Activated T-cell treated with anti-CD3 and anti-CD28 coated beads, Interleukin-2, amount 50 U/mL, for 72 hours (primary cell): ENCODE data around the gene NKX6-1. TPM values are rescaled to one million over a fixed set of nuclear protein-coding genes. Genes with fewer than 3 reads are reported as not detected.

Experiments
- ATAC-seq, 2 donors: fragments of 150-1000 bp; cut with Tn5 transposase; replicated peaks in 1 of 2; 2 replicates each; pipeline ENCODE4 v1.10.0; 2021; ENCODE audit warnings: moderate library complexity in 2 of 2, mild to moderate bottlenecking in 1 of 2
- DNase-seq, 2 donors: peaks; one replicate each; pipeline ENCODE4 v3.0.0; 2021 to 2022; ENCODE audit warnings: mixed read lengths in 1 of 2
- H3K27ac Mint-ChIP-seq: one replicate; pipeline ENCODE4 v1.8.0; 2022; ENCODE audit warnings: mild to moderate bottlenecking, moderate library complexity, mixed read lengths
- H3K27me3 Mint-ChIP-seq: one replicate; pipeline ENCODE4 v1.8.0; 2022; ENCODE audit warnings: low read depth, mixed read lengths
- H3K36me3 Mint-ChIP-seq, 2 donors: one replicate each; pipeline ENCODE4 v1.8.0; 2022; ENCODE audit warnings: mixed read lengths in 2 of 2, mild to moderate bottlenecking in 1 of 2; ENCODE audit not compliant: insufficient read depth in 2 of 2
- H3K4me1 Mint-ChIP-seq: one replicate; pipeline ENCODE4 v1.8.0; 2022; ENCODE audit warnings: low read depth, mixed read lengths
- H3K4me3 Mint-ChIP-seq, 2 donors: one replicate each; pipeline ENCODE4 v1.8.0; 2022; ENCODE audit warnings: mild to moderate bottlenecking in 2 of 2, mixed read lengths in 2 of 2, moderate library complexity in 2 of 2
- H3K9me3 Mint-ChIP-seq, 2 donors: one replicate each; pipeline ENCODE4 v1.8.0; 2022; ENCODE audit warnings: mixed read lengths in 2 of 2
- total RNA-seq, 2 donors: library from RNA; stranded (reverse); gene quantifications; one replicate each; pipeline ENCODE4 v1.2.3, GENCODE V29; 2022

The NKX6-1 gene
- total RNA-seq = not detected

- H3K9me3 Mint-ChIP-seq = no peaks in the 10 kb centered on the region
- H3K27ac Mint-ChIP-seq = peak within 1 kb of the TSS; percentile 80
- DNase-seq (peak in 1 of 2 donors; percentile 34), ATAC-seq (peak; percentile 66 to 75)
- H3K4me3 Mint-ChIP-seq = peak within 1 kb of the TSS; percentile 85 to 92
- peaks cover 0 to 7% of the 10 kb centered on the region in 2 donors for H3K36me3 Mint-ChIP-seq
- peaks cover 30% of the 10 kb centered on the region for H3K4me1 Mint-ChIP-seq
- peaks cover 90% of the 10 kb centered on the region for H3K27me3 Mint-ChIP-seq
Observed at GRCh38 chr4:84498935-84499623, at the start of gene NKX6-1. Gene NKX6-1 (minus strand): TSS chr4:84499292. CDS start chr4:84498228, 1,064 bp downstream.

DNA sequence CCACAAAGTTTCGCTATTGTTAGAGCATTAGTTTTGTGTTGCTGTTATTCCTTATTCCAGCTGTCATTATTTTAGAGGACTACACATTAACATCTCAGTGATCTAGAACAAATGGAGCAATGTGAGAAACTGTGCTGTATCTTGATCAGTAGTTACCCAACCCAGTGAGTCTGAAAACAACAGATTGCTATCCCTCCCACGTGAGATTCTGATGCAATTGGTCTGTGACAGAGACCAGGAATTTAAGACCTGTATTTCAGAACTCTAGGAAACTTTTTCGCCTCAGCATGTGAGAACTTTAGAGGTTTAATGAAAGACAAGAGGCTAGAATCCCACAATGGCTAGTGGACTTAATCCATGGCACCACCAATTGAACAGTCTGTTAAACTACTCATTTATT is 48.1 kb upstream of the NKX6-1 start:
- H3K27me3 Mint-ChIP-seq = peaks cover 6% of the 10 kb centered on the region
- H3K36me3 Mint-ChIP-seq = no peaks in the 10 kb centered on the region
- no peak overlapping the region for H3K4me3 Mint-ChIP-seq
- H3K27ac Mint-ChIP-seq = no peak overlapping the region
- no peaks in the 10 kb centered on the region for H3K4me1 Mint-ChIP-seq
- ATAC-seq (no peak), DNase-seq (no peak)
- H3K9me3 Mint-ChIP-seq = no peaks in the 10 kb centered on the region

GRCh38 chr4:84545093-84545492 is 46.0 kb upstream of the NKX6-1 start:
- Mint-ChIP-seq H3K9me3 (no peaks in the 10 kb centered on the region), H3K27ac (no peak overlapping the region), H3K27me3 (peaks cover 6% of the 10 kb centered on the region), H3K4me1 (no peaks in the 10 kb centered on the region), H3K4me3 (no peak overlapping the region), H3K36me3 (no peaks in the 10 kb centered on the region)
- ATAC-seq (no peak), DNase-seq (no peak)

DNA sequence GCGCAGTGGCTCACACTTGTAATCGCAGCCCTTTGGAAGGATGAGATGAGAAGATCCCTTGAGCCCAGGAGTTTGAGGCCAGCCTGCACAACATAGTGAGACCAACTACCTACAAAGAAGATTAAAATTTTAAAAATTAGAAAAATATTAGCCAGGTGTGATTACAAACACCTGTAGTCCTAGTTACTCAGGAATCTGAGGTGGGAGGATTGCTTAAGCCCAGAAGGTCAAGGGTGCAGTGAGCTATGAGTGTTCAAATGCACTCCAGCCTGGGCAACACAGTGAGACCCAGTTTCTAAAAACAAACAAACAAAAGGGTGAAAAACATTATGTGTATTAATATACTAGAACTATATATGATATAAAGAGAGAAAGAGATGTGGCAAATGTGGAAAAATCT is 36.8 kb upstream of the NKX6-1 start:
- peaks cover 13% of the 10 kb centered on the region for H3K27me3 Mint-ChIP-seq
- H3K4me1 Mint-ChIP-seq = no peaks in the 10 kb centered on the region
- DNase-seq (no peak), ATAC-seq (no peak)
- H3K4me3 Mint-ChIP-seq = no peak overlapping the region
- no peak overlapping the region for H3K27ac Mint-ChIP-seq
- H3K36me3 Mint-ChIP-seq = no peaks in the 10 kb centered on the region
- H3K9me3 Mint-ChIP-seq = peaks cover 0 to 4% of the 10 kb centered on the region in 2 donors

- no peaks in the 10 kb centered on the region for H3K36me3 Mint-ChIP-seq
- H3K4me1 Mint-ChIP-seq = peaks cover 4% of the 10 kb centered on the region
- peaks cover 0 to 4% of the 10 kb centered on the region in 2 donors for H3K9me3 Mint-ChIP-seq
- ATAC-seq = no peak
- DNase-seq = no peak
- H3K27me3 Mint-ChIP-seq = peaks cover 30% of the 10 kb centered on the region
- no peak overlapping the region for H3K27ac Mint-ChIP-seq
- H3K4me3 Mint-ChIP-seq = no peak overlapping the region
Observed at GRCh38 chr4:84531689-84532088, 32.6 kb upstream of the NKX6-1 start.

GRCh38 chr4:84530871-84531270 is 31.8 kb upstream of the NKX6-1 start:
- Mint-ChIP-seq H3K27me3 (peaks cover 38% of the 10 kb centered on the region), H3K9me3 (peaks cover 0 to 4% of the 10 kb centered on the region in 2 donors), H3K4me3 (no peak overlapping the region), H3K27ac (no peak overlapping the region), H3K4me1 (peaks cover 4% of the 10 kb centered on the region), H3K36me3 (no peaks in the 10 kb centered on the region)
- DNase-seq (no peak), ATAC-seq (no peak)

GRCh38 chr4:84530454-84530853 is 31.4 kb upstream of the NKX6-1 start:
- H3K36me3 Mint-ChIP-seq = no peaks in the 10 kb centered on the region
- peaks cover 0 to 4% of the 10 kb centered on the region in 2 donors for H3K9me3 Mint-ChIP-seq
- peaks cover 42% of the 10 kb centered on the region for H3K27me3 Mint-ChIP-seq
- H3K27ac Mint-ChIP-seq = no peak overlapping the region
- ATAC-seq (no peak), DNase-seq (no peak)
- H3K4me3 Mint-ChIP-seq = no peak overlapping the region
- H3K4me1 Mint-ChIP-seq = peaks cover 4% of the 10 kb centered on the region

DNA sequence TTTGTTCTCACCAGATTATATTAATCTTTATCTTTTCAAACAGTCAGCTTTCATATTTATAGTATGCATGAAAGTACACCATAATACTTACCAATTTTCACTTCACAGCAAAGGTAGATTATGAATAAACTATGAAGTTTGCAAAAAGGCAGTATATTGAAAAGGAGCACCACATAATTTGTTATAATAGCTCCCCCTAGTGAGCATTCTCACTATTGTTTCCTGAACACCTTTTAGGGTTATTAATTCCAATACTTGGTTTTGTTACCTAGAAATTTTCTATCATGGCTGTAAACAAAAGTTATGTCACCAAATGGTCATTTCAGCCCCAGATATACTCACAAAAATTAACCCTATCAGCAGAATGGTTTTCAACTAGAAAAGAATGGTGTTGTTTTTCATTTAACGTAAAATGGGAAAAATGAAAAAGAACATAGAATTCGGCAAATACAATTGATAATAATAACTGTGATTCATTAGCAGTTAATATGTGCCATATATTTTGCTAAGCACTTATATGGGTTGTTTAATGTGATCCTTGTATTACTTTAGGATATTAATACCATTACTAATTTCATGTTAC is 30.2 kb upstream of the NKX6-1 start:
- Mint-ChIP-seq H3K9me3 (peaks cover 0 to 4% of the 10 kb centered on the region in 2 donors), H3K27me3 (peaks cover 43% of the 10 kb centered on the region), H3K36me3 (no peaks in the 10 kb centered on the region), H3K27ac (no peak overlapping the region), H3K4me1 (peaks cover 4% of the 10 kb centered on the region), H3K4me3 (no peak overlapping the region)
- DNase-seq (no peak), ATAC-seq (no peak)

- Mint-ChIP-seq H3K27me3 (peaks cover 41% of the 10 kb centered on the region), H3K27ac (no peak overlapping the region), H3K36me3 (no peaks in the 10 kb centered on the region), H3K9me3 (no peaks in the 10 kb centered on the region), H3K4me1 (peaks cover 4% of the 10 kb centered on the region), H3K4me3 (no peak overlapping the region)
- ATAC-seq (no peak), DNase-seq (no peak)
Observed at GRCh38 chr4:84527391-84527790, 28.3 kb upstream of the NKX6-1 start.

GRCh38 chr4:84515075-84515474 is 16.0 kb upstream of the NKX6-1 start:
- peaks cover 32% of the 10 kb centered on the region for H3K27me3 Mint-ChIP-seq
- H3K36me3 Mint-ChIP-seq = no peaks in the 10 kb centered on the region
- no peaks in the 10 kb centered on the region for H3K9me3 Mint-ChIP-seq
- no peaks in the 10 kb centered on the region for H3K4me1 Mint-ChIP-seq
- ATAC-seq (no peak), DNase-seq (no peak)
- H3K4me3 Mint-ChIP-seq = no peak overlapping the region
- no peak overlapping the region for H3K27ac Mint-ChIP-seq

DNA sequence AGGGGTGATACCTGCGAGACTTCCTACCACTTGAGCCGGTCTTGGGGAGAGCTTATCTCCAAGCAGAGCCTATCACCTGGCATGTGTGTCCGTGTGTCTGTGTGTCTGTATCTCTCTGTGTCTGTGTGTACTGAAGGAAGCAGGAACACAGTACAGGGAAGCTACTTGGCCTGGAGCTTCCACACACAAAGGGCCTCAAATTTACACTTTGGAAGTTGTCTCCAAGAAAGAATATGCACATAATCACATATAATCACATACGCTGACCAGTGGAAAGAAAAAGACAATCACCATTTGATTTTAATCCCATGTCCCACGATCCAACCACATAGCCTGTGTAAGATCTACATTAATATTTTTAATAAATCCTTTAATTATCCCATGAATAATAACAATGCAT is 13.2 kb upstream of the NKX6-1 start:
- no peaks in the 10 kb centered on the region for H3K36me3 Mint-ChIP-seq
- H3K4me1 Mint-ChIP-seq = no peaks in the 10 kb centered on the region
- H3K27me3 Mint-ChIP-seq = peaks cover 31% of the 10 kb centered on the region
- DNase-seq (no peak), ATAC-seq (no peak)
- H3K4me3 Mint-ChIP-seq = no peak overlapping the region
- no peak overlapping the region for H3K27ac Mint-ChIP-seq
- no peaks in the 10 kb centered on the region for H3K9me3 Mint-ChIP-seq

GRCh38 chr4:84511703-84512102 is 12.6 kb upstream of the NKX6-1 start:
- DNase-seq = no peak
- peak in 1 of 2 donors; percentile 44 for ATAC-seq
- H3K9me3 Mint-ChIP-seq = no peaks in the 10 kb centered on the region

DNA sequence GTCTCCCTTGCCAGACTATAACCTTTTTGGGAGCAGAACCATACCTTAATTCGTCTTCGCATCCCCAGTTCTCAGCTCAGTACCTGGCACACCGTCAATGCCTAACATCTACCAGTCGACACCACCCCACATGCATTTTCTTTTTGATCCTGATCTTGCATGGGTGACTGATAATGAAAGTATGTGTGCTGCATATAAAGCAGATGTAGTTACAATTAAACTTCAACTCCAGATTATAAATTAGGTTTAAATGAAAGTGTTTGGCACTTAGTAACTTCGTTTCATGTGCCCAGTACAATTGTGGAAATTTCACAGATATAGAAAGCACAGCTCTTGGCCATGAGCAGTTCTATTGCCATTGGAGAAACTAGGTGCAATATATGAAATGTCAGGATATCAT is 8.8 kb upstream of the NKX6-1 start:
- Mint-ChIP-seq H3K27me3 (peaks cover 41% of the 10 kb centered on the region), H3K27ac (no peak overlapping the region), H3K4me1 (no peaks in the 10 kb centered on the region), H3K9me3 (no peaks in the 10 kb centered on the region), H3K36me3 (no peaks in the 10 kb centered on the region), H3K4me3 (no peak overlapping the region)
- no peak for ATAC-seq
- DNase-seq = no peak

More at GRCh38 chr4:84511703-84512102, 12.6 kb upstream of the NKX6-1 start:
- H3K36me3 Mint-ChIP-seq = no peaks in the 10 kb centered on the region
- no peak overlapping the region for H3K4me3 Mint-ChIP-seq
- no peaks in the 10 kb centered on the region for H3K4me1 Mint-ChIP-seq
- peaks cover 26% of the 10 kb centered on the region for H3K27me3 Mint-ChIP-seq
- no peak overlapping the region for H3K27ac Mint-ChIP-seq

- peaks cover 0 to 2% of the 10 kb centered on the region in 2 donors for H3K36me3 Mint-ChIP-seq
- DNase-seq (no peak), ATAC-seq (no peak)
- H3K4me3 Mint-ChIP-seq = no peak overlapping the region
- peaks cover 5% of the 10 kb centered on the region for H3K4me1 Mint-ChIP-seq
- peaks cover 65% of the 10 kb centered on the region for H3K27me3 Mint-ChIP-seq
- H3K9me3 Mint-ChIP-seq = no peaks in the 10 kb centered on the region
- H3K27ac Mint-ChIP-seq = no peak overlapping the region
Observed at GRCh38 chr4:84504821-84505220, 5.7 kb upstream of the NKX6-1 start.
